ENCODE measurements around the gene LRTM2. TPM values are rescaled to one million over a fixed set of nuclear protein-coding genes. Genes with fewer than 3 reads are reported as not detected.
A peak's percentile ranks its signal among the peaks of the same experiment; 100 is the strongest.

Gene LRTM2
- total RNA-seq, 2 experiments from 2014 or later, result 0.11 TPM; not detected in 1

DNA sequence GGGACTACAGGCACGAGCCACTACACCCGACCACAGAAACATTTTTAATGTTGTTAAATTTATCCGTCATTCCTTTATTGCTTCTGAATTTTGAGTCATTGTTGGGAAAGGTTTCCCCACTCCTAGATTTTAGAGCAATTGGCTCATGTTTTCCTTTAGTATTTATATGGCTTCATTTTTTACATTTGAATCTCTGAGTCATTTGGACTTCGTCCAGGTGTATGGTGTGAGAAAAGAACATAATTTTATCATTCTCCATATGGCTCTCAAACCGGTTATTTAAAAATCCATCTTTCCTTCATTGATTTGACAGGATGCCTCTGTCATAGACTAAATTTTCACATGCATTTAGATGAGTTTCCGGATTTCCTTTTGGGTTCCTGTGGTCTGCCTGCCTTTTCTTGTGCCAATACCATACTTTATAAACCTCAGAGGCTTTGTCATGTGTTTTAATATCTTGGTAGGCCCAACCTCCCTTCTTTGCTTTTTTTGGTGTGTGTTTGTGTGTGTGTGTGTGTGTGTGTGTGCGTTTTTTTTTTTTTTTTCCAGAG, 30.9 kb downstream of the LRTM2 start:
- Mint-ChIP-seq H3K27ac (no peak overlapping the region), H3K27me3 (no peaks in the 10 kb centered on the region), H3K4me1 (ENCODE audit: low read depth) (peaks cover 6% of the 10 kb centered on the region), H3K36me3 (ENCODE audit: low read depth) (no peaks in the 10 kb centered on the region), H3K4me3 (no peak overlapping the region), H3K9me3 (no peaks in the 10 kb centered on the region)
- no peaks in the 10 kb centered on the region for H3K9me3 ChIP-seq (ENCODE audit: control insufficient read depth in 1 of 2, insufficient read depth in 1 of 2, low read length in 2 of 2)
- H3K27ac ChIP-seq (ENCODE audit: low read depth in 1 of 2, low read length in 2 of 2), result no peak overlapping the region
- peaks cover 6% of the 10 kb centered on the region for H3K4me1 ChIP-seq (ENCODE audit: insufficient read depth, low read length)
- no peak overlapping the region for H3K4me3 ChIP-seq (ENCODE audit: low read length)
- ChIA-PET CTCF (interaction anchor here (0.7 kb wide), 1 partner anchor 72 kb away, joined by 3 read pairs; no protein-coding TSS in a partner anchor), POLR2A (no interaction called here)
- intact Hi-C loops (cut with DNase I, micrococcal nuclease), result no loop called here
- no peaks in the 10 kb centered on the region for H3K27me3 ChIP-seq (ENCODE audit: control insufficient read depth in 1 of 2, insufficient read depth in 2 of 2, low read length in 2 of 2)
- peak in 1 of 14 experiments; percentile 24 for DNase-seq
- ATAC-seq (ENCODE audit: poor library complexity), result no peak
- TF ChIP-seq, protein P1, sequence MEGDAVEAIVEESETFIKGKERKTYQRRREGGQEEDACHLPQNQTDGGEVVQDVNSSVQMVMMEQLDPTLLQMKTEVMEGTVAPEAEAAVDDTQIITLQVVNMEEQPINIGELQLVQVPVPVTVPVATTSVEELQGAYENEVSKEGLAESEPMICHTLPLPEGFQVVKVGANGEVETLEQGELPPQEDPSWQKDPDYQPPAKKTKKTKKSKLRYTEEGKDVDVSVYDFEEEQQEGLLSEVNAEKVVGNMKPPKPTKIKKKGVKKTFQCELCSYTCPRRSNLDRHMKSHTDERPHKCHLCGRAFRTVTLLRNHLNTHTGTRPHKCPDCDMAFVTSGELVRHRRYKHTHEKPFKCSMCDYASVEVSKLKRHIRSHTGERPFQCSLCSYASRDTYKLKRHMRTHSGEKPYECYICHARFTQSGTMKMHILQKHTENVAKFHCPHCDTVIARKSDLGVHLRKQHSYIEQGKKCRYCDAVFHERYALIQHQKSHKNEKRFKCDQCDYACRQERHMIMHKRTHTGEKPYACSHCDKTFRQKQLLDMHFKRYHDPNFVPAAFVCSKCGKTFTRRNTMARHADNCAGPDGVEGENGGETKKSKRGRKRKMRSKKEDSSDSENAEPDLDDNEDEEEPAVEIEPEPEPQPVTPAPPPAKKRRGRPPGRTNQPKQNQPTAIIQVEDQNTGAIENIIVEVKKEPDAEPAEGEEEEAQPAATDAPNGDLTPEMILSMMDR (IDR thresholded peaks at IDR 0.05), result no peak
- no peaks in the 10 kb centered on the region for H3K36me3 ChIP-seq (ENCODE audit: insufficient read depth, low read length)

DNA sequence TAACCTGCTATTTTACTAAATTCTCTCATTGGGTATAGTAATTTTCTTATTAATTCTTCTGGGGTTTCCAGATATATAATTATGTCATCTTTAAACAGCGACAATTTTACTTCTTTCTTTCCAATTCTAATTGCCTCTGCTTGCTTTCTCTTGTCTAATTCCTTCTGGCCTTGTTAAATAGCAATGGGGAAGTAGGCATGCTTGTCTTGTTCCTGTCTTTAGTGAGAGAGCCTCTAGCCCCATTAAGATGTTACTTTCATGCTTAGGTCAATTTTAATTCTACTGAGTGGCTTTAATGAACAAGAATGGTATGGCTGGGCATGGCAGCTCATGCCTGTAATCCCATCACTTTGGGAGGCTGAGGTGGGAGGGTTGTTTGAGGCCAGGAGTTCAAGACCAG, 31.7 kb downstream of the LRTM2 start:
- peaks cover 6% of the 10 kb centered on the region for H3K4me1 Mint-ChIP-seq (ENCODE audit: low read depth)
- no peaks in the 10 kb centered on the region for H3K27me3 Mint-ChIP-seq
- ATAC-seq (ENCODE audit: poor library complexity) (no peak), DNase-seq (no peak)
- H3K4me3 Mint-ChIP-seq, result no peak overlapping the region
- ChIA-PET CTCF (no interaction called here), POLR2A (no interaction called here)
- no peak overlapping the region for H3K4me3 ChIP-seq (ENCODE audit: low read length)
- no peaks in the 10 kb centered on the region for H3K36me3 Mint-ChIP-seq (ENCODE audit: low read depth)
- H3K27ac Mint-ChIP-seq, result no peak overlapping the region
- H3K9me3 Mint-ChIP-seq, result no peaks in the 10 kb centered on the region
- peaks cover 6% of the 10 kb centered on the region for H3K4me1 ChIP-seq (ENCODE audit: insufficient read depth, low read length)
- H3K9me3 ChIP-seq (ENCODE audit: control insufficient read depth in 1 of 2, insufficient read depth in 1 of 2, low read length in 2 of 2), result no peaks in the 10 kb centered on the region
- TF ChIP-seq, protein P1 (IDR thresholded peaks at IDR 0.05), result no peak
- intact Hi-C loops (cut with DNase I, micrococcal nuclease), result no loop called here
- no peaks in the 10 kb centered on the region for H3K36me3 ChIP-seq (ENCODE audit: insufficient read depth, low read length)
- no peaks in the 10 kb centered on the region for H3K27me3 ChIP-seq (ENCODE audit: control insufficient read depth in 1 of 2, insufficient read depth in 2 of 2, low read length in 2 of 2)
- no peak overlapping the region for H3K27ac ChIP-seq (ENCODE audit: low read depth in 1 of 2, low read length in 2 of 2)

DNA sequence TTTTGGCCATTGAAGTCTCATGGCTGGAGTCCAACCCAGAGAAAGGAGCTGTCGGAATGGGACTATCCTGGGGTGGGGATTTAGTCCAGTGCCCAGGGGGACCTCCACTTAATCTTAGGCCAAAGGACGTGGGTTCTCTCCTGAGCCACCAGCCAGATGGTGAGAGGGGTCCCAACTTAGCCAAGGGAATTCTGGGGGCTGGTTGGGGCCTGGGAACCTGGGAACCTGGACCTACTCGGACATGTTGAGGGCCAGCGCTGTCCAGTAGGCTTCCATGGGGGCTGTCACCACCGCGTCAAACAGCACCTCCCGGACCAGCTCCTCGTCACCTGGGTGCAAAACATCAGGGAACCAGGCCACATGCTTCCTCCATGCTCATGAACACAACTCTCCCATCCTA, 33.4 kb downstream of the LRTM2 start:
- Histone ChIP-seq H3K4me3 (ENCODE audit: low read length) (no peak overlapping the region), H3K27me3 (ENCODE audit: control insufficient read depth in 1 of 2, insufficient read depth in 2 of 2, low read length in 2 of 2) (no peaks in the 10 kb centered on the region), H3K27ac (ENCODE audit: low read depth in 1 of 2, low read length in 2 of 2) (no peak overlapping the region), H3K36me3 (ENCODE audit: insufficient read depth, low read length) (no peaks in the 10 kb centered on the region), H3K9me3 (ENCODE audit: control insufficient read depth in 1 of 2, insufficient read depth in 1 of 2, low read length in 2 of 2) (no peaks in the 10 kb centered on the region), H3K4me1 (ENCODE audit: insufficient read depth, low read length) (peaks cover 6% of the 10 kb centered on the region)
- Mint-ChIP-seq H3K27ac (no peak overlapping the region), H3K27me3 (no peaks in the 10 kb centered on the region), H3K36me3 (ENCODE audit: low read depth) (no peaks in the 10 kb centered on the region), H3K4me1 (ENCODE audit: low read depth) (peaks cover 6% of the 10 kb centered on the region), H3K4me3 (no peak overlapping the region), H3K9me3 (no peaks in the 10 kb centered on the region)
- intact Hi-C loops (cut with DNase I, micrococcal nuclease), result no loop called here
- DNase-seq (no peak), ATAC-seq (ENCODE audit: poor library complexity) (no peak)
- TF ChIP-seq, protein P1 (IDR thresholded peaks at IDR 0.05), result no peak
- POLR2A ChIA-PET, result no interaction called here
- CTCF ChIA-PET, result no interaction called here
